HFF-Myc (cell line): ENCODE measurements around the gene ZNF273.

Experiments
- DNase-seq: peaks from one replicate; pipeline ENCODE4 v3.0.0-alpha.2; 2011; ENCODE audit warnings: low read depth; ENCODE audit errors: extremely low read depth
- H3K4me3 ChIP-seq: replicated peaks from 2 replicates; pipeline ENCODE4 v1.5.1; 2011; ENCODE audit warnings: low read depth, mild to moderate bottlenecking, control low read depth, low read length
- CTCF ChIP-seq: IDR thresholded peaks from 2 replicates; pipeline ENCODE4 v1.5.1; 2012; ENCODE audit warnings: mild to moderate bottlenecking, low read depth, low read length, control low read depth; ENCODE audit errors: missing control alignments

Gene ZNF273

GRCh38 chr7:64876792-64877713 lies 26.0 kb upstream of the ZNF273 start:
- no peak overlapping the region for H3K4me3 ChIP-seq
- no peak for TF ChIP-seq CTCF
- no peak for DNase-seq

- DNase-seq = no peak
- no peak overlapping the region for H3K4me3 ChIP-seq
- no peak for TF ChIP-seq CTCF
Observed at GRCh38 chr7:64877714-64878610, 25.1 kb upstream of the ZNF273 start.

GRCh38 chr7:64878684-64879083 lies 24.4 kb upstream of the ZNF273 start:
- H3K4me3 ChIP-seq = no peak overlapping the region
- TF ChIP-seq CTCF = no peak
- DNase-seq = no peak

- H3K4me3 ChIP-seq = no peak overlapping the region
- no peak for DNase-seq
- no peak for TF ChIP-seq CTCF
Observed at GRCh38 chr7:64879086-64879730, 23.9 kb upstream of the ZNF273 start.

GRCh38 chr7:64879800-64880199 lies 23.3 kb upstream of the ZNF273 start:
- DNase-seq = no peak
- TF ChIP-seq CTCF = no peak

GRCh38 chr7:64880322-64881297 lies 22.5 kb upstream of the ZNF273 start:
- DNase-seq = no peak
- no peak overlapping the region for H3K4me3 ChIP-seq
- TF ChIP-seq CTCF = no peak

More at GRCh38 chr7:64879800-64880199, 23.3 kb upstream of the ZNF273 start:
- no peak overlapping the region for H3K4me3 ChIP-seq
